ENCODE results near the gene DNAJC19. TPM values are rescaled to one million over a fixed set of nuclear protein-coding genes. Genes with fewer than 3 reads are reported as not detected.

The DNAJC19 gene
- total and polyA plus RNA-seq, 2 experiments from 2014 or later: 21.4 to 89.4 TPM

DNA sequence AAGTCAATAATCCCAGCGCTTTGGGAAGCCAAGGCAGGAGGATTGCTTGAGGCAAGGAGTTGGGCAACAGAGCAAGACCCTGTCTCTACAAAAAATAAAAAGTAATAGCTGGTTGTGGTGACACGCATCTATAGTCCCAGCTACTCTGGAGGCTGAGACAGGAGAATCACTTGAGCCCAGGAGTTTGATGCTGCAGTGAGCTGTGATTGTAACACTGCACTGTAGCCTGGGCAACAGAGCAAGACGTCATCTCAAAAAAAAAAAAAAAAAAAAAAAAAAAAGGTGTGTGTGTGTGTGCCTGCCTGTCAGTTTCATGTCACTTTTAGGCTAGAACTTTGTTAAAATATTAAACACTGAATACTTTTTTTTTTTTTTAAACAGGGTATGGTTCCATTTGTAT lies 28.4 kb downstream of the DNAJC19 start:
- Histone ChIP-seq H3K4me2 (ENCODE audit: unreplicated experiment) (no peak overlapping the region), H3F3A (ENCODE audit: insufficient read depth) (no peaks in the 10 kb centered on the region; the same call in 1 of the 2 replicates), H3K27ac (no peak overlapping the region), H3K79me2 (ENCODE audit: insufficient read depth) (peaks cover 60% of the 10 kb centered on the region), H3K36me3 (ENCODE audit: low read depth) (peaks cover 80% of the 10 kb centered on the region), H4K20me1 (ENCODE audit: insufficient read depth) (0 out of 2 replicates have a peak, but pooled peaks cover 2% of the 10 kb centered on the region), H3K4me3 (no peak overlapping the region), H3K27me3 (replicated peaks; ENCODE audit: insufficient read depth) (no peaks in the 10 kb centered on the region), H3K9ac (no peak overlapping the region), H3K9me2 (ENCODE audit: insufficient read depth) (no peaks in the 10 kb centered on the region), H2AFZ (no peak overlapping the region), H3K9me3 (ENCODE audit: low read depth) (no peaks in the 10 kb centered on the region), H3K4me1 (ENCODE audit: insufficient read depth) (no peaks in the 10 kb centered on the region)
- in situ Hi-C loops (cut with MboI): no loop called here
- TF ChIP-seq EZH2 (IDR thresholded peaks at IDR 0.05; ENCODE audit: insufficient read depth, poor library complexity, severe bottlenecking) (no peak), EZH2phosphoT487 (IDR thresholded peaks at IDR 0.05; ENCODE audit: insufficient read depth, low read depth) (no peak)
- WGBS, 2 experiments (ENCODE audit: low coverage in 1 of 2, low lambda C conversion rate in 2 of 2, missing lambda C conversion rate in 2 of 2): 78 to 83% methylated on average over 3 of the region's 3 CpGs
- DNase-seq: peak; percentile 6

DNA sequence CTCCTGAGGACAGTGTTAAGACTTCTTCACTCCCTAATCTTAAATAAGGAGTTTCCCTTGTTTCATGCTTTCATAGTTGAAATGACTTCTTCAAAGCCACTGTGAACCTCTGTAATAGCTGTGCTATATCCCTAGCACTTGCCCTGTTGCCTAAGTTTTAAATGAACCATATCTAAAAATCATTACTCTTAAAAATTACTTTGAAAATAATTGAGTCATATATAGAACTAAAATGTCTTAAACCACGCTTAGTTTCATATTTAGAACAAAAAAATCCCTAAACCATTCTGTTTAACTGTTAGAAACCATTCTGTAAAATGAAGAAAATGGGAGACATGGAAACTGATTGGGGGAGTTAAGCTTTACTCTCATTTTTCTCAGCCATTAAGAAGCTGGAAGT lies 29.8 kb downstream of the DNAJC19 start:
- DNase-seq: no peak
- H2AFZ ChIP-seq: no peak overlapping the region
- H3K27me3 ChIP-seq (replicated peaks; ENCODE audit: insufficient read depth): no peaks in the 10 kb centered on the region
- no peak overlapping the region for H3K4me3 ChIP-seq
- WGBS, 2 experiments (ENCODE audit: low coverage in 1 of 2, low lambda C conversion rate in 2 of 2, missing lambda C conversion rate in 2 of 2): 97 to 100% methylated on average over 1 of the region's 1 CpG
- peaks cover 80% of the 10 kb centered on the region for H3K36me3 ChIP-seq (ENCODE audit: low read depth)
- H3K9me3 ChIP-seq (ENCODE audit: low read depth): no peaks in the 10 kb centered on the region
- no peaks in the 10 kb centered on the region for H3K9me2 ChIP-seq (ENCODE audit: insufficient read depth)
- no peaks in the 10 kb centered on the region for H3K4me1 ChIP-seq (ENCODE audit: insufficient read depth)
- peaks cover 60% of the 10 kb centered on the region for H3K79me2 ChIP-seq (ENCODE audit: insufficient read depth)
- H3K9ac ChIP-seq: no peak overlapping the region
- H4K20me1 ChIP-seq (ENCODE audit: insufficient read depth): 0 out of 2 replicates have a peak, but pooled peaks cover 6% of the 10 kb centered on the region
- no peak for TF ChIP-seq EZH2 (IDR thresholded peaks at IDR 0.05; ENCODE audit: insufficient read depth, poor library complexity, severe bottlenecking)
- no peak for TF ChIP-seq EZH2phosphoT487 (IDR thresholded peaks at IDR 0.05; ENCODE audit: insufficient read depth, low read depth)
- no peak overlapping the region for H3K4me2 ChIP-seq (ENCODE audit: unreplicated experiment)
- in situ Hi-C loops (cut with MboI): no loop called here
- no peaks in the 10 kb centered on the region; the same call in 1 of the 2 replicates for H3F3A ChIP-seq (ENCODE audit: insufficient read depth)
- H3K27ac ChIP-seq: no peak overlapping the region

- no peak overlapping the region for H3K9ac ChIP-seq
- H3K4me2 ChIP-seq (ENCODE audit: unreplicated experiment): no peak overlapping the region
- no peak overlapping the region for H3K27ac ChIP-seq
- H3K4me3 ChIP-seq: no peak overlapping the region
- no peaks in the 10 kb centered on the region for H3K27me3 ChIP-seq (replicated peaks; ENCODE audit: insufficient read depth)
- H2AFZ ChIP-seq: no peak overlapping the region
- H3F3A ChIP-seq (ENCODE audit: insufficient read depth): 0 out of 2 replicates have a peak, but pooled peaks cover 4% of the 10 kb centered on the region
- no peak for TF ChIP-seq EZH2phosphoT487 (IDR thresholded peaks at IDR 0.05; ENCODE audit: insufficient read depth, low read depth)
- TF ChIP-seq EZH2 (IDR thresholded peaks at IDR 0.05; ENCODE audit: insufficient read depth, poor library complexity, severe bottlenecking): no peak
- in situ Hi-C loops (cut with MboI): no loop called here
- no peaks in the 10 kb centered on the region for H3K4me1 ChIP-seq (ENCODE audit: insufficient read depth)
- H3K9me2 ChIP-seq (ENCODE audit: insufficient read depth): no peaks in the 10 kb centered on the region
- H3K36me3 ChIP-seq (ENCODE audit: low read depth): peaks cover 59% of the 10 kb centered on the region
- no peak for DNase-seq
- H3K79me2 ChIP-seq (ENCODE audit: insufficient read depth): peaks cover 98% of the 10 kb centered on the region
- H3K9me3 ChIP-seq (ENCODE audit: low read depth): no peaks in the 10 kb centered on the region
- H4K20me1 ChIP-seq (ENCODE audit: insufficient read depth): no peaks in the 10 kb centered on the region
- WGBS, 2 experiments (ENCODE audit: low coverage in 1 of 2, low lambda C conversion rate in 2 of 2, missing lambda C conversion rate in 2 of 2): 73 to 74% methylated on average over 4 of the region's 4 CpGs
Measured at GRCh38 chr3:180947761-180948390, 41.7 kb downstream of the DNAJC19 start.

GRCh38 chr3:180940826-180941225 lies 48.7 kb downstream of the DNAJC19 start:
- H3K4me3 ChIP-seq: no peak overlapping the region
- WGBS, 2 experiments (ENCODE audit: low coverage in 1 of 2, low lambda C conversion rate in 2 of 2, missing lambda C conversion rate in 2 of 2): 98% methylated on average over 5 of the region's 5 CpGs
- no peak overlapping the region for H3K27ac ChIP-seq
- no peak for TF ChIP-seq EZH2phosphoT487 (IDR thresholded peaks at IDR 0.05; ENCODE audit: insufficient read depth, low read depth)
- TF ChIP-seq EZH2 (IDR thresholded peaks at IDR 0.05; ENCODE audit: insufficient read depth, poor library complexity, severe bottlenecking): no peak
- no peak overlapping the region for H2AFZ ChIP-seq
- H3K4me1 ChIP-seq (ENCODE audit: insufficient read depth): no peaks in the 10 kb centered on the region
- no peaks in the 10 kb centered on the region for H3K9me3 ChIP-seq (ENCODE audit: low read depth)
- no peaks in the 10 kb centered on the region for H4K20me1 ChIP-seq (ENCODE audit: insufficient read depth)
- no peak for DNase-seq
- H3K27me3 ChIP-seq (replicated peaks; ENCODE audit: insufficient read depth): no peaks in the 10 kb centered on the region
- peaks cover 18% of the 10 kb centered on the region for H3K36me3 ChIP-seq (ENCODE audit: low read depth)
- H3K9me2 ChIP-seq (ENCODE audit: insufficient read depth): no peaks in the 10 kb centered on the region
- H3F3A ChIP-seq (ENCODE audit: insufficient read depth): no peaks in the 10 kb centered on the region
- H3K4me2 ChIP-seq (ENCODE audit: unreplicated experiment): no peak overlapping the region
- in situ Hi-C loops (cut with MboI): no loop called here
- H3K79me2 ChIP-seq (ENCODE audit: insufficient read depth): peaks cover 100% of the 10 kb centered on the region
- H3K9ac ChIP-seq: no peak overlapping the region
